AG20443 (cell line): ENCODE data around the gene MEGF10.

Experiments
- DNase-seq: peaks from one replicate; pipeline ENCODE4 v3.0.0; 2012; ENCODE audit warnings: low spot score, mixed read lengths

Gene MEGF10

GRCh38 chr5:127369796-127370195, 79.2 kb downstream of the MEGF10 start:
- no peak for DNase-seq

GRCh38 chr5:127370631-127371030, 80.0 kb downstream of the MEGF10 start:
- no peak for DNase-seq

- no peak for DNase-seq
Observed at GRCh38 chr5:127373858-127374491, 83.4 kb downstream of the MEGF10 start.

- no peak for DNase-seq
Observed at GRCh38 chr5:127375124-127375523, 84.5 kb downstream of the MEGF10 start.

GRCh38 chr5:127375544-127376091, 85.0 kb downstream of the MEGF10 start:
- no peak for DNase-seq

- DNase-seq: no peak
Observed at GRCh38 chr5:127377651-127378050, 87.1 kb downstream of the MEGF10 start.

- no peak for DNase-seq
Observed at GRCh38 chr5:127385936-127386335, 95.3 kb downstream of the MEGF10 start.

GRCh38 chr5:127386557-127386956, 96.0 kb downstream of the MEGF10 start:
- peak; percentile 23 for DNase-seq

GRCh38 chr5:127389601-127390000, 99.0 kb downstream of the MEGF10 start:
- DNase-seq: no peak

- DNase-seq: no peak
Observed at GRCh38 chr5:127392762-127393161, 102.2 kb downstream of the MEGF10 start.

GRCh38 chr5:127396490-127397155, 106.0 kb downstream of the MEGF10 start:
- DNase-seq: no peak

GRCh38 chr5:127398508-127398907, 107.9 kb downstream of the MEGF10 start:
- no peak for DNase-seq

- DNase-seq: no peak
Observed at GRCh38 chr5:127399068-127399467, 108.5 kb downstream of the MEGF10 start.

GRCh38 chr5:127400539-127400938, 109.9 kb downstream of the MEGF10 start:
- DNase-seq: no peak

GRCh38 chr5:127400946-127401670, 110.5 kb downstream of the MEGF10 start:
- DNase-seq: no peak

GRCh38 chr5:127402361-127402760, 111.8 kb downstream of the MEGF10 start:
- no peak for DNase-seq

GRCh38 chr5:127404190-127404589, 113.6 kb downstream of the MEGF10 start:
- no peak for DNase-seq

GRCh38 chr5:127406326-127407121, 115.9 kb downstream of the MEGF10 start:
- no peak for DNase-seq

- peak; percentile 18 for DNase-seq
Observed at GRCh38 chr5:127409246-127409917, 118.8 kb downstream of the MEGF10 start.

GRCh38 chr5:127409921-127410675, 119.5 kb downstream of the MEGF10 start:
- DNase-seq: no peak

- DNase-seq: no peak
Observed at GRCh38 chr5:127410959-127411358, 120.4 kb downstream of the MEGF10 start.
